Loucy (cell line): ENCODE data around the gene TASOR2.

ENCODE experiments used
- H2AFZ ChIP-seq: fragments of 200-600 bp; sonication (generic); 2 replicates; pipeline ENCODE4 v1.6.0; 2016; ENCODE audit warnings: antibody characterized with exemption, mild to moderate bottlenecking, low read length, moderate library complexity
- H3F3A ChIP-seq: fragments of 200-600 bp; 2 replicates; pipeline ENCODE4 v1.6.0; 2016; ENCODE audit warnings: antibody characterized with exemption, low read depth, mild to moderate bottlenecking
- H3K27me3 ChIP-seq: fragments of 200-600 bp; sonication (generic); 2 replicates; pipeline ENCODE4 v1.6.1; 2014; ENCODE audit warnings: low read length, mild to moderate bottlenecking; ENCODE audit not compliant: insufficient read depth, poor library complexity, severe bottlenecking
- H3K36me3 ChIP-seq: fragments of 200-600 bp; sonication (generic); 2 replicates; pipeline ENCODE4 v1.6.1; 2016; ENCODE audit warnings: low read length; ENCODE audit not compliant: insufficient read depth
- H3K4me1 ChIP-seq: fragments of 200-600 bp; sonication (generic); 2 replicates; pipeline ENCODE4 v1.5.1; 2014; ENCODE audit warnings: low read length, mild to moderate bottlenecking; ENCODE audit not compliant: insufficient read depth, poor library complexity, severe bottlenecking
- H3K4me2 ChIP-seq: fragments of 200-600 bp; sonication (generic); 2 replicates; pipeline ENCODE4 v1.6.0; 2014; ENCODE audit warnings: antibody characterized with exemption, low read length, low read depth, mild to moderate bottlenecking; ENCODE audit not compliant: poor library complexity, severe bottlenecking
- H3K4me3 ChIP-seq: fragments of 200-600 bp; sonication (generic); 2 replicates; pipeline ENCODE4 v1.5.1; 2014; ENCODE audit warnings: low read length, mild to moderate bottlenecking, mixed read lengths; ENCODE audit not compliant: poor library complexity, severe bottlenecking
- H3K79me2 ChIP-seq: fragments of 200-600 bp; sonication (generic); 2 replicates; pipeline ENCODE4 v1.6.1; 2014; ENCODE audit warnings: low read length; ENCODE audit not compliant: insufficient read depth
- H3K9ac ChIP-seq: fragments of 200-600 bp; sonication (generic); 2 replicates; pipeline ENCODE4 v1.6.0; 2014; ENCODE audit warnings: mild to moderate bottlenecking, low read depth, low read length, moderate library complexity; ENCODE audit not compliant: poor library complexity, severe bottlenecking
- H3K9me2 ChIP-seq: fragments of 200-600 bp; sonication (generic); replicated peaks from 2 replicates; pipeline ENCODE4 v1.6.1; 2016; ENCODE audit warnings: low read depth, low read length, mixed read lengths
- H3K9me3 ChIP-seq: fragments of 200-600 bp; sonication (generic); 2 replicates; pipeline ENCODE4 v1.6.1; 2014; ENCODE audit warnings: mild to moderate bottlenecking, antibody characterized with exemption, low read length, low read depth; ENCODE audit not compliant: insufficient read depth
- H4K20me1 ChIP-seq: fragments of 200-600 bp; sonication (generic); 2 replicates; pipeline ENCODE4 v1.6.0; 2014; ENCODE audit warnings: antibody characterized with exemption, low read length, mild to moderate bottlenecking; ENCODE audit not compliant: insufficient read depth, poor library complexity, severe bottlenecking
- CTCF ChIP-seq: fragments of 200-600 bp; sonication (generic); conservative IDR thresholded peaks from 2 replicates; pipeline ENCODE4 v1.5.1; 2014; ENCODE audit warnings: mild to moderate bottlenecking, antibody characterized with exemption, low read length
- EZH2phosphoT487 ChIP-seq: fragments of 200-600 bp; IDR thresholded peaks from 2 replicates; pipeline ENCODE4 v1.6.1; 2018; ENCODE audit warnings: antibody characterized with exemption, mild to moderate bottlenecking, moderate library complexity, borderline replicate concordance

The TASOR2 gene

DNA sequence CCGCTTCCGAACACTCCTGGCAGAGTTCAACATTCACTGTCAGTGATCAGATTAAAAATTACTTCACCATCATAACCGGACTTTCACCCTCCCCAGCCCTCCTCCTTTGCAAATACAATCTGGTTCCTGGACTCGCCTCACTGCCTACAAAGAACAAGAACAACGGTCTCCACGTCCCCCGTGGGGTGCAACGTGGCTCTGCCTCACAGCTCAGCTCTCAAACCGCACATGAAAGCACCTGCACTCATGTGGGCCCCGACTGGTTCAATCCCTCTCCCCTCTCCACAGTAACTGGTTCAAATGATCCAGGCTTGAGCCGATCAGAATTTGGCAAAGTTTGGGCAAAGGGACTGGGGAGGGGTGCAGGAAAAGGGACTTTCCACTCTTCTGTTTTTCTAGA, 39.3 kb upstream of the TASOR2 start:
- Histone ChIP-seq H3K79me2 (no peaks in the 10 kb centered on the region), H3F3A (no peaks in the 10 kb centered on the region), H3K36me3 (peaks cover 2% of the 10 kb centered on the region; the same call in 1 of the 2 replicates), H3K9me3 (no peaks in the 10 kb centered on the region), H2AFZ (no peak overlapping the region), H4K20me1 (no peaks in the 10 kb centered on the region), H3K4me3 (no peak overlapping the region), H3K9ac (no peak overlapping the region), H3K27me3 (no peaks in the 10 kb centered on the region), H3K9me2 (no peaks in the 10 kb centered on the region), H3K4me2 (no peak overlapping the region), H3K4me1 (peaks cover 9% of the 10 kb centered on the region)
- TF ChIP-seq EZH2phosphoT487 (no peak), CTCF (no peak)

DNA sequence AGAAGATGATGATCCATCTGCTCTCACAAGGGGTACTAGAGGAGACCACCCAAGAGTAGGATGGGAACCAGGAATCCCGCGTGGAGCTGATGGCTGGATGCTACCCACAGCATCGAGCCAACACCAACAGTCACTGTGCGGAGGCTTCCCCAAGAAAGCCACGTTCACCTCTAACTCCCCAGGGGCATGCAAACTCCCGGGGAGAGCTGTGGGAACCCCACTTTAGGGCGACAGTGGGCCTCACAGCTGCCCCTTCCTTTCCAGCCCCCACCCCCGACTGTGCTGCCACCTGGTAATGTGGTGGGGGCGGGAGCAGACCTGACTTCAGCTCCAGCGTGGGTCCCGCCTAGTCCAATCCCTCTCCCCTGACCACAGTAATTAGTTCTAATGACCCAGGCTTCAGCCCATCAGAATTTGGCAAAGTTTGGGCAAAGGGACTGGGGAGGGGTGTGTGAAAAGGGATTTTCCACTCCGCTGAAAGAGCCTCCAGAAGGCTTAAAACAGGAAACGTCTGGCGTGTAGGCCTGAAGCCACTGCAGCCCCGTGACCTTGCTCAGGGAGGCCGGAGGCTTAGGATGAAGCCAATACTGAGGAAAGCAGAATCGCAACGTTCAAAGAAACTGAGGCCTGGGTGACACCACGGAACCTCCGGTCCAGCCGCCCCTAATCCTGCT, 38.6 kb upstream of the TASOR2 start:
- no peaks in the 10 kb centered on the region for H3K79me2 ChIP-seq
- no peaks in the 10 kb centered on the region for H3F3A ChIP-seq
- H4K20me1 ChIP-seq: no peaks in the 10 kb centered on the region
- TF ChIP-seq EZH2phosphoT487 (no peak), CTCF (no peak)
- no peaks in the 10 kb centered on the region for H3K27me3 ChIP-seq
- H3K9me2 ChIP-seq: no peaks in the 10 kb centered on the region
- H2AFZ ChIP-seq: no peak overlapping the region
- H3K4me2 ChIP-seq: no peak overlapping the region
- no peak overlapping the region for H3K9ac ChIP-seq
- H3K9me3 ChIP-seq: no peaks in the 10 kb centered on the region
- no peak overlapping the region for H3K4me3 ChIP-seq
- H3K36me3 ChIP-seq: no peaks in the 10 kb centered on the region
- H3K4me1 ChIP-seq: peaks cover 9% of the 10 kb centered on the region

DNA sequence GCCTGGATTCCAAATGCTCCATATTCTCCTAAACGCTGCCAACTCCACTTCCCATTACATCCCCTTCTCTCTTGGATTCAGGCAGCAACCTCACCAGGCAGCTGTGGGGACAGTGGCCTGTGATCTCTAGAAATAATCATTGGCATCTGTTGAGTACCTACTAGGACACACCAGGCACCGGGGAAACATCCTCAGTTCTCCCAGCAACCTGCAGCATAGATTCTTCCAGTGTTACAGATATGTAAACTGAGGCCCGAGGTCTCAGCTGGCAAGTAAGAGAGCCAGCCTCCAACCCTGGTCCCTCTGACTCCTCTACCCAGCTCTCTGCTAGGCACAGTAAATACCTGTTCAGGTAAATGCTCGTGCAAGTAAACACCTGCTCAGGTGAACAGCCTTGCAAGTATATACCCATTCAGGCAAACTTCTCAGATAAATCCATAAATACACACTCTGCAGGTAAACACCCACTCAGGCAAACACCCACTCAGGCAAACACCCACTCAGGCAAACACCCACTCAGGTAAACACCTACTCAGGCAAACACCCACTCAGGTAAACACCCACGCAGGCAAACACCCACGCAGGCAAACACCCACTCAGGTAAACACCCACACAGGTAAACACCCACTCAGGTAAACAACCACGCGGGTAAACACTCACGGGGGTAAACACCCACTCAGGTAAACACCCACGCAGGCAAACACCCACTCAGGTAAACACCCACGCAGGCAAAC, 37.0 kb upstream of the TASOR2 start:
- H2AFZ ChIP-seq: no peak overlapping the region
- TF ChIP-seq CTCF (no peak), EZH2phosphoT487 (no peak)
- no peak overlapping the region for H3K4me2 ChIP-seq
- no peaks in the 10 kb centered on the region for H3K36me3 ChIP-seq
- H3F3A ChIP-seq: no peaks in the 10 kb centered on the region
- H3K4me1 ChIP-seq: peaks cover 9% of the 10 kb centered on the region
- H4K20me1 ChIP-seq: no peaks in the 10 kb centered on the region
- no peaks in the 10 kb centered on the region for H3K9me3 ChIP-seq
- no peak overlapping the region for H3K4me3 ChIP-seq
- H3K79me2 ChIP-seq: no peaks in the 10 kb centered on the region
- H3K27me3 ChIP-seq: no peaks in the 10 kb centered on the region
- H3K9me2 ChIP-seq: no peaks in the 10 kb centered on the region
- no peak overlapping the region for H3K9ac ChIP-seq
